Activated naive CD4-positive, alpha-beta T cell treated with Interleukin-2 at 50 U/mL for 16 hours (primary cell): ENCODE measurements around the gene PSTPIP2.
"Not testable (repeated sequence)": the region's sequence is repeated elsewhere in the genome, so short reads cannot be mapped to it uniquely, and the experiment has no call there.

Experiments used
- DNase-seq: peaks from one replicate; pipeline ENCODE4 v3.0.0-alpha.2; 2020

Gene PSTPIP2

GRCh38 chr18:46068763-46069162 lies 3.3 kb downstream of the PSTPIP2 start:
- DNase-seq = no peak

GRCh38 chr18:46067438-46068007 lies 4.5 kb downstream of the PSTPIP2 start:
- no peak for DNase-seq

- DNase-seq = no peak
These were observed 9.3 kb downstream of the PSTPIP2 start for GRCh38 chr18:46062781-46063180.

GRCh38 chr18:46061796-46062195 lies 10.3 kb downstream of the PSTPIP2 start:
- DNase-seq = no peak

GRCh38 chr18:46061387-46061786 lies 10.7 kb downstream of the PSTPIP2 start:
- no peak for DNase-seq

- DNase-seq = no peak
These were observed 11.7 kb downstream of the PSTPIP2 start for GRCh38 chr18:46060359-46060841.

- no peak for DNase-seq
These were observed 16.2 kb downstream of the PSTPIP2 start for GRCh38 chr18:46055838-46056230.

- DNase-seq = no peak
These were observed 16.9 kb downstream of the PSTPIP2 start for GRCh38 chr18:46054956-46055837.

GRCh38 chr18:46053368-46054095 lies 18.5 kb downstream of the PSTPIP2 start:
- DNase-seq = no peak

GRCh38 chr18:46051731-46052461 lies 20.2 kb downstream of the PSTPIP2 start:
- DNase-seq = no peak

- no peak for DNase-seq
These were observed 21.8 kb downstream of the PSTPIP2 start for GRCh38 chr18:46050268-46050667.

GRCh38 chr18:46048641-46049040 lies 23.4 kb downstream of the PSTPIP2 start:
- no peak for DNase-seq

- not testable (repeated sequence) for DNase-seq
These were observed 24.7 kb downstream of the PSTPIP2 start for GRCh38 chr18:46047369-46047768.

GRCh38 chr18:46046688-46047087 lies 25.4 kb downstream of the PSTPIP2 start:
- DNase-seq = no peak

- DNase-seq = no peak
These were observed 25.9 kb downstream of the PSTPIP2 start for GRCh38 chr18:46046126-46046525.

GRCh38 chr18:46042571-46043123 lies 29.4 kb downstream of the PSTPIP2 start:
- DNase-seq = no peak

- no peak for DNase-seq
These were observed 31.3 kb downstream of the PSTPIP2 start for GRCh38 chr18:46040747-46041104.

- no peak for DNase-seq
These were observed 31.9 kb downstream of the PSTPIP2 start for GRCh38 chr18:46040033-46040746.

- DNase-seq = no peak
These were observed 34.4 kb downstream of the PSTPIP2 start for GRCh38 chr18:46037512-46038305.

- DNase-seq = no peak
These were observed 36.1 kb downstream of the PSTPIP2 start for GRCh38 chr18:46035696-46036680.
